Measurements from ENCODE around the gene PIK3C2G. TPM values are rescaled to one million over a fixed set of nuclear protein-coding genes. Genes with fewer than 3 reads are reported as not detected.

The PIK3C2G gene
- total RNA-seq, 4 donors from 2014 or later: 0.30 TPM; not detected in 3

DNA sequence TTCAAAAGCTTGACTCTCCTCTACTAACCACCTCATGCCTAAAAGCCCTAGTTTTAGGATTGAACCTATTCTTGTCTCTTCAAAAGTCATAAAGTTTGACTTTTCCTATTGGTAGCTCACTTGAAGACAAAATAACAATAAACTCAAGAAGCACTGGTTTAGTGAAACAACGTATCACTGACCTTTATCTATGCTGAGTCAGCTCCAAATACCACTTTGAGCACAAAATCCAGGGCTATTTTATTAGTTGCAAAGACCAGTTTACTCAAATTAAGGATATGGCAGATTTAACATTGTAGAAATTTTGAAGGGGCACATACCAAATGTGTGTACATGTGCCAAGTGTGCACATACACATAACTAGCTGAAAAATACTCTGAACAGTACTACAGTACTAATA, 45.0 kb downstream of the PIK3C2G start:
- TF ChIP-seq EP300 (IDR thresholded peaks at IDR 0.05) (no peak), POLR2A (IDR thresholded peaks at IDR 0.05) (no peak)
- TF ChIP-seq, protein P1, sequence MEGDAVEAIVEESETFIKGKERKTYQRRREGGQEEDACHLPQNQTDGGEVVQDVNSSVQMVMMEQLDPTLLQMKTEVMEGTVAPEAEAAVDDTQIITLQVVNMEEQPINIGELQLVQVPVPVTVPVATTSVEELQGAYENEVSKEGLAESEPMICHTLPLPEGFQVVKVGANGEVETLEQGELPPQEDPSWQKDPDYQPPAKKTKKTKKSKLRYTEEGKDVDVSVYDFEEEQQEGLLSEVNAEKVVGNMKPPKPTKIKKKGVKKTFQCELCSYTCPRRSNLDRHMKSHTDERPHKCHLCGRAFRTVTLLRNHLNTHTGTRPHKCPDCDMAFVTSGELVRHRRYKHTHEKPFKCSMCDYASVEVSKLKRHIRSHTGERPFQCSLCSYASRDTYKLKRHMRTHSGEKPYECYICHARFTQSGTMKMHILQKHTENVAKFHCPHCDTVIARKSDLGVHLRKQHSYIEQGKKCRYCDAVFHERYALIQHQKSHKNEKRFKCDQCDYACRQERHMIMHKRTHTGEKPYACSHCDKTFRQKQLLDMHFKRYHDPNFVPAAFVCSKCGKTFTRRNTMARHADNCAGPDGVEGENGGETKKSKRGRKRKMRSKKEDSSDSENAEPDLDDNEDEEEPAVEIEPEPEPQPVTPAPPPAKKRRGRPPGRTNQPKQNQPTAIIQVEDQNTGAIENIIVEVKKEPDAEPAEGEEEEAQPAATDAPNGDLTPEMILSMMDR (IDR thresholded peaks at IDR 0.05): no peak
- Histone ChIP-seq H3K27ac (no peak overlapping the region), H3K36me3 (no peaks in the 10 kb centered on the region), H3K27me3 (no peaks in the 10 kb centered on the region), H3K4me1 (no peaks in the 10 kb centered on the region), H3K9me3 (peaks cover 0 to 13% (median 0%) of the 10 kb centered on the region in 4 donors), H3K4me3 (no peak overlapping the region)
- 29 to 31% methylated on average over 1 of the region's 1 CpG for WGBS, 2 donors
- DNase-seq (ENCODE audit: low spot score in 2 of 2): no peak

DNA sequence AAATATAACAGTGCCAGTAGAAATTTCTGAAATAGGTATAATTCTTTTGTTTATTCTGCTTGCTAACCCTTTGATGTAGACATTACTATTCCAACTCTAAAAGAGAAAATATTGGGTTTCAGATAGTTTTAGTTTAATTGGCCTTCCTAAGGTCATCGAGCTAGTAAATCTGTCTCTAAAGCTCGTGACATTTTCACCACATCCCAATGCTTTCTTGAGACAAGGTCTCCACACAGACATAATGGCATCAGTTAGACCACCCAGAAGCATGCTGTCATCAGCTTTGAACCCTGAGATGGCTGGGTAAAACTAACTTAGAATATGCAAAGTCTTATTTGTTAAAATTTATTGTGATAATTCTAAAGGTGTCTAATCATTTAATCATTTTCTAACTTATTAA, 52.0 kb downstream of the PIK3C2G start:
- 69 to 77% methylated on average over 2 of the region's 2 CpGs for WGBS, 2 donors
- Histone ChIP-seq H3K27me3 (no peaks in the 10 kb centered on the region), H3K36me3 (no peaks in the 10 kb centered on the region), H3K4me3 (no peak overlapping the region), H3K27ac (no peak overlapping the region), H3K4me1 (no peaks in the 10 kb centered on the region), H3K9me3 (no peaks in the 10 kb centered on the region)
- DNase-seq (ENCODE audit: low spot score in 2 of 2): no peak
- no peak for TF ChIP-seq EP300 (IDR thresholded peaks at IDR 0.05)
- TF ChIP-seq, protein P1 (IDR thresholded peaks at IDR 0.05): no peak
- no peak for TF ChIP-seq POLR2A (IDR thresholded peaks at IDR 0.05)

DNA sequence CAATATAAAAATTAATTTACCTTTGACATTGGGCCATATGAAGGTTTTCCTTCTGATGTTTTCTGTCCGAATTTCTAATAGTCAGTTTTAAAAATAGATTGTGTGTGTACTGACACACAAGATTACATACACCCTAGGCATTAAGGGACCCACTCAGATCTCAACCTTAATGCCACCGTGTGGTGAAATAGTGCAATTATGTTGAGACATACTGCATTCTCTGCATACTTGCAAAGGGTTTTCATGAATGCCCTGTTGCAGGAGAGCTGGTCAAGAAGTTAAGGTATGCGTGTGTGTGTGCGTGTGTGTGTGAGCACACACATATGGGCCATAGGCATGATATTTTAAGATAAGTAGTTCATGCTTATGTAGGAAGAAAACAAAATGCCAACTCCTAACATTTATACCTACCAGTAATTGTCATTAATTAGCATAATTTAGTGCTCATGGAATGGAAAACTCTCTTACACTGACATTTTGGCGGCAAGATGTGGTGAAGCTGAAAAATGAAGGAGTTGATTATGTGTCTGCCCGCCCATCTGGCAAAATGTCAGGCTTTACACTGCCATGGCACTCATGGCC, 58.8 kb downstream of the PIK3C2G start:
- Histone ChIP-seq H3K27ac (no peak overlapping the region), H3K4me1 (no peaks in the 10 kb centered on the region), H3K4me3 (no peak overlapping the region), H3K36me3 (no peaks in the 10 kb centered on the region), H3K27me3 (no peaks in the 10 kb centered on the region), H3K9me3 (no peaks in the 10 kb centered on the region)
- 55 to 60% methylated on average over 6 of the region's 6 CpGs for WGBS, 2 donors
- no peak for DNase-seq (ENCODE audit: low spot score in 2 of 2)
- no peak for TF ChIP-seq POLR2A (IDR thresholded peaks at IDR 0.05)
- TF ChIP-seq, protein P1 (IDR thresholded peaks at IDR 0.05): peak in 3 of 5 experiments; percentile 15 to 18 (median 16)

DNA sequence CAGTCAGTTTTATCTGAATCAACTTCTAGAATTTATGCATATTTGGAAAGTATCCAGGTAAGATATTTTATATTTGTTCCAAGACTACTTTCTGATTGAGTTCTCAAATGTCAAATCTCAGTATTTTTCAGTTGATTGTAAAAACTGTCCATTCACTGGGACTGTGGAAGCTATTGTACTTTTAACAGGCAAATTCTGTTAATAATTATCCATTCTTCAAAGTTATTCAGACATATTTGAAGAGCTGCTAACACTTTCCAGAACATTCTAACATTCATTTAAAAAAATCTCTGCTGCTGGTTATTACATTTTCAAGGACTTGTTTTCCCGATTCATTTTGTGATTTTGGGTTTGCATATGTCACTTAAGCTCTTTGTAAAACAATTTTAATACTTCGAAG, 59.7 kb downstream of the PIK3C2G start:
- Histone ChIP-seq H3K27ac (no peak overlapping the region), H3K4me3 (no peak overlapping the region), H3K36me3 (no peaks in the 10 kb centered on the region), H3K9me3 (no peaks in the 10 kb centered on the region), H3K4me1 (no peaks in the 10 kb centered on the region), H3K27me3 (no peaks in the 10 kb centered on the region)
- TF ChIP-seq POLR2A (IDR thresholded peaks at IDR 0.05): no peak
- TF ChIP-seq, protein P1 (IDR thresholded peaks at IDR 0.05): no peak
- no peak for TF ChIP-seq EP300 (IDR thresholded peaks at IDR 0.05)
- 62 to 69% methylated on average over 2 of the region's 2 CpGs for WGBS, 2 donors
- DNase-seq (ENCODE audit: low spot score in 2 of 2): no peak

DNA sequence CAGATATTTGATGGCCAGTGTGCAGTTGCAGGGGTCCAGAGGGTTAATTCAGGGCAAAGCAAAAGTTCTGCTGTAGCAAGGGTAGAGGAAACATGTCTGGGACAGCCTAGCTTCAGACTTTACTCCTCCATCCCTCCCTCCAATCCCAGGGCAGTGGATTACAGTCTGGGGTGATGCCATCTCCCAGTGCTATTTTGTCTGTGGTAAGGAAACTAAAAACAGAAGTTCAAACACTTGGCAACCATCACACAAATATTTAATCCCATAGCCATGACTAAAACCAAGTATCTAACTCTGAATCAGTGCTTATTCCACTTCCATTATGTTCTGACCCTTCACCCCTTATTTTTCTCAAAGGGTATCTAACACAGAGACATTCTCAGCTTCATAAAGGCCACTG, 61.8 kb downstream of the PIK3C2G start:
- no peak overlapping the region for H3K27ac ChIP-seq
- H3K36me3 ChIP-seq: no peaks in the 10 kb centered on the region
- H3K4me1 ChIP-seq: no peaks in the 10 kb centered on the region
- TF ChIP-seq, protein P1 (IDR thresholded peaks at IDR 0.05): no peak
- TF ChIP-seq POLR2A (IDR thresholded peaks at IDR 0.05) (no peak), EP300 (IDR thresholded peaks at IDR 0.05) (no peak)
- DNase-seq (ENCODE audit: low spot score in 2 of 2): no peak
- no peak overlapping the region for H3K4me3 ChIP-seq
- no peaks in the 10 kb centered on the region for H3K27me3 ChIP-seq
- H3K9me3 ChIP-seq: no peaks in the 10 kb centered on the region

Data from tibial nerve (tissue), 4 donors.